ENCODE results near the gene BRSK2.

DNA sequence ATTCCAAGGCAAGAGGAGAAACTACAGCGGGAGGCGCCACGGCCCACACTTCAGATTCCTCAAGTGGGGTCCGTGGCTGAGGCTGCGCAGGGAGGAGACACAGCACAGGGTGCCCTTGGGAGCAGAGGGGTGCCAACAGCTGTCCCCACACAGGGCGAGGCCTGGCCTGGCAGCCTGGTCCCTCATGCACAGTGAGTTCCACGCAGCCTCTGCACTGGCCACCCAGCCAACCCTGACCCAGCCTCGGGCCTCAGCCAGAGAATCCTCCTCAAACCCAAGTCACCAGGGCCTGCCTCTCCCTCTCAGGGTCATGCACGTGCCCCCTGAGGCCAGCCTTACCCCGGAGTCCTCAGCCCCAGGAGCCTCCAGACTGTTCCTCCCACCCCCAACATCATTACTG, 119.3 kb downstream of the BRSK2 start:
- TF ChIP-seq, protein P1, sequence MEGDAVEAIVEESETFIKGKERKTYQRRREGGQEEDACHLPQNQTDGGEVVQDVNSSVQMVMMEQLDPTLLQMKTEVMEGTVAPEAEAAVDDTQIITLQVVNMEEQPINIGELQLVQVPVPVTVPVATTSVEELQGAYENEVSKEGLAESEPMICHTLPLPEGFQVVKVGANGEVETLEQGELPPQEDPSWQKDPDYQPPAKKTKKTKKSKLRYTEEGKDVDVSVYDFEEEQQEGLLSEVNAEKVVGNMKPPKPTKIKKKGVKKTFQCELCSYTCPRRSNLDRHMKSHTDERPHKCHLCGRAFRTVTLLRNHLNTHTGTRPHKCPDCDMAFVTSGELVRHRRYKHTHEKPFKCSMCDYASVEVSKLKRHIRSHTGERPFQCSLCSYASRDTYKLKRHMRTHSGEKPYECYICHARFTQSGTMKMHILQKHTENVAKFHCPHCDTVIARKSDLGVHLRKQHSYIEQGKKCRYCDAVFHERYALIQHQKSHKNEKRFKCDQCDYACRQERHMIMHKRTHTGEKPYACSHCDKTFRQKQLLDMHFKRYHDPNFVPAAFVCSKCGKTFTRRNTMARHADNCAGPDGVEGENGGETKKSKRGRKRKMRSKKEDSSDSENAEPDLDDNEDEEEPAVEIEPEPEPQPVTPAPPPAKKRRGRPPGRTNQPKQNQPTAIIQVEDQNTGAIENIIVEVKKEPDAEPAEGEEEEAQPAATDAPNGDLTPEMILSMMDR (IDR thresholded peaks at IDR 0.05; ENCODE audit: poor library complexity): no peak
- no peak for TF ChIP-seq EZH2 (IDR thresholded peaks at IDR 0.05; ENCODE audit: borderline replicate concordance)
- TF ChIP-seq EZH2phosphoT487 (IDR thresholded peaks at IDR 0.05; ENCODE audit: low read depth, severe bottlenecking, unreplicated experiment): no peak
